Erythroblast (primary cell): ENCODE data around the gene CD84.

Source experiments
- GATA1 ChIP-seq: IDR thresholded peaks from 2 replicates; pipeline ENCODE4 v1.6.1; 2011; ENCODE audit warnings: low read depth, mild to moderate bottlenecking, control low read depth, low read length, moderate library complexity
- POLR2A ChIP-seq: IDR thresholded peaks from 2 replicates; pipeline ENCODE4 v1.6.1; 2011; ENCODE audit warnings: mild to moderate bottlenecking, low read length

GRCh38 chr1:160623862-160624261, 44.6 kb upstream of the CD84 start:
- TF ChIP-seq POLR2A (no peak), GATA1 (no peak)
